Activated gamma-delta T cell (primary cell): Measurements from ENCODE around the gene RASAL3.

Source experiments
- DNase-seq: peaks from one replicate; lab custom pipeline; 2025; lab: John Stamatoyannopoulos, UW

Gene RASAL3

GRCh38 chr19:15449620-15450527, 14.5 kb downstream of the RASAL3 start, which contains the start of gene WIZ:
Gene WIZ (minus strand): TSS chr19:15449956. CDS start chr19:15448307, 1,649 bp downstream.
- peak; percentile 75 for DNase-seq

- no peak for DNase-seq
These were observed 15.3 kb downstream of the RASAL3 start for GRCh38 chr19:15448778-15449619.

- DNase-seq: no peak
These were observed 16.1 kb downstream of the RASAL3 start for GRCh38 chr19:15448044-15448777.

- no peak for DNase-seq
These were observed 17.3 kb downstream of the RASAL3 start for GRCh38 chr19:15447057-15447456.

- DNase-seq: no peak
These were observed 18.5 kb downstream of the RASAL3 start for GRCh38 chr19:15445807-15446376.

GRCh38 chr19:15445227-15445605, 19.1 kb downstream of the RASAL3 start:
- DNase-seq: no peak

- DNase-seq: no peak
These were observed 19.7 kb downstream of the RASAL3 start for GRCh38 chr19:15444505-15445226.

- DNase-seq: no peak
These were observed 20.5 kb downstream of the RASAL3 start for GRCh38 chr19:15443838-15444237.

GRCh38 chr19:15443325-15443724, 21.0 kb downstream of the RASAL3 start:
- DNase-seq: no peak

GRCh38 chr19:15442142-15442920, 22.0 kb downstream of the RASAL3 start:
- DNase-seq: no peak

- no peak for DNase-seq
These were observed 23.0 kb downstream of the RASAL3 start for GRCh38 chr19:15441317-15441716.

GRCh38 chr19:15439821-15440641, 24.3 kb downstream of the RASAL3 start:
- DNase-seq: no peak

- DNase-seq: no peak
These were observed 25.1 kb downstream of the RASAL3 start for GRCh38 chr19:15439078-15439799.

- no peak for DNase-seq
These were observed 25.8 kb downstream of the RASAL3 start for GRCh38 chr19:15438577-15438976.

- no peak for DNase-seq
These were observed 26.2 kb downstream of the RASAL3 start for GRCh38 chr19:15438124-15438496.

GRCh38 chr19:15437355-15438123, 26.8 kb downstream of the RASAL3 start:
- no peak for DNase-seq

GRCh38 chr19:15436826-15437110, 27.6 kb downstream of the RASAL3 start:
- DNase-seq: no peak
